ENCODE measurements around the gene KRTAP5-11. TPM values are rescaled to one million over a fixed set of nuclear protein-coding genes. Genes with fewer than 3 reads are reported as not detected.
"Not testable (repeated sequence)": the region's sequence is repeated elsewhere in the genome, so short reads cannot be mapped to it uniquely, and the experiment has no call there.

The KRTAP5-11 gene
- total RNA-seq, 2 experiments from 2014 or later, result not detected

DNA sequence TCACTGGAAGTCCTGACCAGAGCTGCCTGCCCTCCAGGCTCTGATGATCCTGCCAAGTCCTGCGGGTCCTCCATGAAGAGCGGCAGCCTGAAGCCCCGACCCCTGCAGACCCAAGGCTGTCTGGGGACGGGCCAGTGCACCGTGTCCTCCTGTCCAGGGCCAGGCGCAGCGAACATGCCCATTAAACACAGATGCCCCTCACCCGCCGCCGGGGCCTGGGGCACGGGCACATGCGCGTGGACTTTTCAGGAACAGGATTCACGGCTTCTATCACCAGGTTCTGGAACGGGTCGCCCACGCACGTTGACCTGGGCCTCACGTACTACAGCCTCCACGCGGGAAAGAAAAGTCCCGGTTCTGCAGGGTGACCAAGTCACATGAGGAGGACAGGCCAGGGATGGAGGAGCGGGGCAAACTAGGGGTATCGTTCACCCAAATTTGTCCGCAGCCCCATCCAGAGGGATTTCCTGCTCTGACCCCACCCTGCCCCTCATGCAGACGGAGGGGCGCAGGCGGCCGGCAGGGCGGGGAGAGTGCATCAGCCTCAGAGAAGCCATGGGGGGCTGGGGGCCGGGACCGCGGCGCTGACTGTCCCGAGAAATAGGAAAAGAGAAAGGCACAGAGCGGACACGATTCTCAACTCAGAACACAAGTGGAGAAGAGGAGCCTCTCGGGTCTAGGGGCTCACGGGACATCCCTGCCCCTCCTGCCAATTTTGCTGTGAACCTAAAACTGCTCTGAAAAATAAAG is 11.4 kb downstream of the KRTAP5-11 start:
- not testable (repeated sequence) for H3K27me3 Mint-ChIP-seq, H3K27ac Mint-ChIP-seq, H3K9me3 Mint-ChIP-seq, DNase-seq, H3K36me3 Mint-ChIP-seq, H3K4me3 Mint-ChIP-seq, H3K4me1 Mint-ChIP-seq

DNA sequence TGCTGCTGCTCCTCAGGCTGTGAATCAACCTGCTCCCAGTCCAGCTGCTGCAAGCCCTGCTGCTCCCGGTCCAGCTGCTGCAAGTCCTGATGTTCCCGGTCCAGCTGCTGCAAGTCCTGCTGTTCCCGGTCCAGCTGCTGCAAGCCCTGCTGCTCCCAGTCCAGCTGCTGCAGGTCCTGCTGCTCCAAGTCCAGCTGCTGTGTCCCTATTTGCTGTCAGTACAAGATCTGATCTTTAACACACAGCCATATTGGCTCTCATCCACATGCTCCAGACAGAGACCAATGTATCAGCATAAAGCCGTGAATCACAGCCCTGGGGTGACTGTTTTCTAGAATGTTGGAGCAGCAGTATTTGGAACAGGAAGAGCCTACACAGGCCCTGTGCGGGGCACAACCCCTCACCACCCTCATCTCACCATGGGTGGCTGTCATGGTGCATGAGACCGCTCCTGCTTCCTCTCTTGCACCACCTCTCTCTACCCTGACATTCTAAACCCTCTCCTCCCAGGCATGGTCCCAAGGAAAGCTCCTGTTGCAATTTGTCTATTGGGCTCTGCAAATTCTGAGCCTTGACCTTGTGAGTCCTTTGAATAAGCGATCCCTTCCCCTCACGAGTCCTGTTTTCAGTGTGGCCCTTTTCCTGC is 13.8 kb downstream of the KRTAP5-11 start:
- Mint-ChIP-seq H3K4me1 (no peaks in the 10 kb centered on the region), H3K36me3 (no peaks in the 10 kb centered on the region), H3K27me3 (peaks cover 19% of the 10 kb centered on the region), H3K4me3 (no peak overlapping the region), H3K9me3 (no peaks in the 10 kb centered on the region), H3K27ac (no peak overlapping the region)
- no peak for DNase-seq

DNA sequence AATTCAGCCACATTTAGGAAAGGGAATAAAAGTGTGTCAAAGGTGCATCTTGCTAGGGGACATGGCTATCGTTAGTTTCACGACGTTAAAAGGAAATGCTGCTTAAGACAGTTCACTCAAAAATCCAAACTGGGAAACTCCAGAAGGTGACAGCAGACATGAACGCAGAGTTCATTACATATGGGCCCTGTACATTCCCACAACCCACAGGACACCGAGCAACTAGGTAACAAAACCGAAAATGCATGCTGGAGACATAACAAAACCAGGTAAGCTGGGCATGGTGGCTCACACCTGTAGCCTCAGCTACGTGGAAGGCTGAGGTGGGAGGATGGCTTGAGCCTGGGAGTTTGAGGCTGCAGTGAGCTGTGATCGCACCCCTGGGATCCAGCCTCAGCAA is 15.0 kb downstream of the KRTAP5-11 start:
- not testable (repeated sequence) for H3K36me3 Mint-ChIP-seq, DNase-seq

DNA sequence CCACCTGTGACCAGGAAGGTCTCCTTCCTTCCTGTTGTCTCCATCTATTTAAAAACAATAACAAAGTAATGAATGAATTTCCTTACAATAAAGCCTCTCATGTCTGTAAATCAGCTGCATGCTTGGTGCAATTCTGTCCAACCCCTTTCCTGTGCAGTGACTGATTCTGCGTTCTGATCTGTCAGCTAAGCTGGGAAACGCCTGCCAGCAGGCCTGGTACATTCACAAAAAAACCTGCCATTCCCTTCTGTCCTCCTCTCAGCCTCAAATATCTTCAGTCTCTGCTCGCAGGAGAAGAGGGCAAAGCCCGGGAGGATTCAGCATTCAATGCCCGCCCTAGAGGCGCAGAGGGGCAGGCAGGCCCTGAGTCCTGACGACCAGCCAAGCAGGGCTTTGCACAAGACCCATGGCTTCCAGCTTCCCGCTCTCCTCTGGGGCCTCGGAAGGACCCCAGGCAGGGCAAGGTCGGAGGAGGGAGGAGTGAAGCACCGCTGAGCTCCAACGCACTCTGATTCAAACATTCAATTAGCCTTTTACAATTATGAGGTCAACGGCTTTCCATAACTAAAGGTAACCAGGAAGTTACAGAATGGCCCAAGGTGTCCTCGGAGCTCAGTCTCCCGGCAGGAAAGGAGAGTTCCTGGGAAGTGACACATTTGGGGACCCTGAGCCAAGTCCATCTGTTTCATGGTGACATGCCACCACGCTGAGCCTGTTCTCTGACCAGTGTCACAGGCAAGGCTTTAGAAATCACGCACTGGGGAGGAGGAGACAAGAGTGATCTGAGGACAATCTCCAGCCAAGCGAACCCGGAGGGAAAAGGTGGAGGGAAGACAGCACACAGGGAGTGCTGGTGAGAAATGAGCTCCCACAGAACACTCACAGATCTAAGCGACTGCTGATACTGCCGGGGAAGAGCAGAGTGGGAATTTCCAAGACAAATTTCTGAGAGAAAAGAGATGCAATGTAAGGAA is 15.8 kb downstream of the KRTAP5-11 start:
- DNase-seq, H3K4me3 Mint-ChIP-seq, H3K27ac Mint-ChIP-seq, H3K36me3 Mint-ChIP-seq, H3K9me3 Mint-ChIP-seq, H3K4me1 Mint-ChIP-seq: not testable (repeated sequence)
- peaks cover 28% of the 10 kb centered on the region for H3K27me3 Mint-ChIP-seq

More for the DNA sequence above, 15.0 kb downstream of the KRTAP5-11 start:
- H3K4me1 Mint-ChIP-seq, H3K9me3 Mint-ChIP-seq, H3K4me3 Mint-ChIP-seq, H3K27ac Mint-ChIP-seq: not testable (repeated sequence)
- peaks cover 28% of the 10 kb centered on the region for H3K27me3 Mint-ChIP-seq

DNA sequence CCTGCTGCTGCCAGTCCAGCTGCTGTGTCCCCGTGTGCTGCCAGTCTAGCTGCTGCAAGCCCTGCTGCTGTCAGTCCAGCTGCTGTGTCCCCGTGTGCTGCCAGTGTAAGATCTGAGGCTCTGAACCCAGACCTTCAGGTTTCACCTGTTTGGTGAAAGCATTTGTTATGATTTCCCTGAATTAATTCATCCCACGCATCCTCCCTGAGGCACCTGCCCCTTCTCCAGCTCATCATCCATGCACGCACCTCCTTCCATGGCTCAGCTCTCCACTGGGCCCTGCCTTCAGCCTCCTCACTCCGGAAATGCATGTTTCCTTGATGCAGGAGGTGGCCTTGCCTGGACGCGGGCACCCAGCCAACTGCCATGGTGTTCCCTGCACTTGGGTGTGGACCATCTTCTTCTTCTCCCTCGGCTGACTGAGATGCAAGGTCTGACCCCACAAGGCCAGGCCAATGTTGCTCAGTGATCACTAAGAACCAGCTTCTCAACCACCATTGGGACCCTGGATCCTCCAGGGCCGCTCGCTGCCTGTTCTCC is 16.5 kb downstream of the KRTAP5-11 start:
- Mint-ChIP-seq H3K27ac (no peak overlapping the region), H3K36me3 (no peaks in the 10 kb centered on the region), H3K4me3 (no peak overlapping the region)

DNA sequence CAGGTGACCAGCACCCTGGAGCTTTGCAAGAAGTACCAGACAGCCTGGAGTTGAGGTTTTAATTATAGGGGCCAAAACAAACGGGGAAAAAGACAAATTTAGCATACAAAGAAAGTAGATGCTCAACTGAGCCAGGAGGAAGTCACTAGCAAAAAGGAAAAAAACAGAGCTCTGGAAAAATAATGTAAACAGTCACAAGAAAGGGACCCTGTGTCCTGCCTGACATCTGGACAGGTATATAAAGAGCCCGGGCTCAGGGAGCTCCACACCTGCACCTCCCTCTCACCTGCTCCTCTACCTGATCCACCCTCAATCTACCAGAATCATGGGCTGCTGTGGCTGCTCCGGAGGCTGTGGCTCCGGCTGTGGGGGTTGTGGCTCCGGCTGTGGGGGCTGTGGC is 17.4 kb downstream of the KRTAP5-11 start, which contains the start of gene KRTAP5-10:
Gene KRTAP5-10 (plus strand): TSS at position 301 of the 400 bp plus-strand sequence. CDS start 25 bp downstream, at position 326.
- H3K27me3 Mint-ChIP-seq, result peaks cover 41% of the 10 kb centered on the region
- no peaks in the 10 kb centered on the region for H3K4me1 Mint-ChIP-seq

More for the DNA sequence above, 16.5 kb downstream of the KRTAP5-11 start:
- Mint-ChIP-seq H3K4me1 (no peaks in the 10 kb centered on the region), H3K27me3 (peaks cover 33% of the 10 kb centered on the region), H3K9me3 (no peaks in the 10 kb centered on the region)
- no peak for DNase-seq

DNA sequence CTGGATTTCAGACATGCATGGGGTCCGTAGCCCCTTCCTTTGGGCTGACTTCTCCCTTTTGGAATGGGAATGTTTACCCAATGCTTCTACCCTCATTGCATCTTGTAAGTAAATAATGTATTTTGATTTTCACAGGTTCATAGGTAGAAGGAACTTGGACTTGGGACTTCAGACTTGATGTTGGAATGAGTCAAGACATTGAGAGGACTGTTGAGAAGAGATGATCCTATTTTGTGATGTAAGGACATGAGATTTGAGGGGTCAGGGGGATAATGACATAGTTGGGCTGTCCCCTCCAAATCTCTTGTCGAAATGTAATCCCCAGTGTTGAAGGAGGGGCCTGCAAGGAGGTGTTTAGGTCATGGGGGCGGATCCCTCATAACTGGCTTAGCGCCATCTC is 18.2 kb downstream of the KRTAP5-11 start:
- DNase-seq, result no peak
- Mint-ChIP-seq H3K27ac (no peak overlapping the region), H3K4me1 (no peaks in the 10 kb centered on the region), H3K4me3 (no peak overlapping the region), H3K27me3 (peaks cover 44% of the 10 kb centered on the region), H3K9me3 (no peaks in the 10 kb centered on the region), H3K36me3 (no peaks in the 10 kb centered on the region)

More for the DNA sequence above, 17.4 kb downstream of the KRTAP5-11 start, which contains the start of gene KRTAP5-10:
- Mint-ChIP-seq H3K9me3 (no peaks in the 10 kb centered on the region), H3K27ac (no peak within 1 kb of the TSS), H3K4me3 (no peak within 1 kb of the TSS), H3K36me3 (no peaks in the 10 kb centered on the region)
- no peak for DNase-seq

DNA sequence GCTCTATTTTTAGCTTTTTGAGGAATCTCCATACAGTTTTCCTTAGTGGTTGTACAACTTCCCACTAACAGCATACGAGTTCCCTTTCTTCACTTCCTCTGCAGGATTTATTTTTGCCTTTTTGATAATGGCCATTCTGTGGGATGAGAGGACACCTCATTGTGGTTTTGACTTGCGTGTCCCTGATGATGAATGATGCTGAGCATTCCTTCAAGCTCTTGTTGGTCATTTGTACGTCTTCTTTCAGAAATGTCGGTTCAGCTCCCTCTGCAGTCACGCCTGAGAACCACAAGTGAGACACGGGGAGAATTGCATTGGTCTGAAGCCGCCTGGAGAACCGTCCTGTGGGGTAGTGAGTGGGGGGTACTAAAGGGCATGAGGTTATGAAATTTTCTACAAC is 19.3 kb downstream of the KRTAP5-11 start:
- Mint-ChIP-seq H3K27me3 (peaks cover 49% of the 10 kb centered on the region), H3K36me3 (no peaks in the 10 kb centered on the region), H3K27ac (no peak overlapping the region), H3K9me3 (no peaks in the 10 kb centered on the region), H3K4me3 (no peak overlapping the region), H3K4me1 (no peaks in the 10 kb centered on the region)
- DNase-seq, result no peak

DNA sequence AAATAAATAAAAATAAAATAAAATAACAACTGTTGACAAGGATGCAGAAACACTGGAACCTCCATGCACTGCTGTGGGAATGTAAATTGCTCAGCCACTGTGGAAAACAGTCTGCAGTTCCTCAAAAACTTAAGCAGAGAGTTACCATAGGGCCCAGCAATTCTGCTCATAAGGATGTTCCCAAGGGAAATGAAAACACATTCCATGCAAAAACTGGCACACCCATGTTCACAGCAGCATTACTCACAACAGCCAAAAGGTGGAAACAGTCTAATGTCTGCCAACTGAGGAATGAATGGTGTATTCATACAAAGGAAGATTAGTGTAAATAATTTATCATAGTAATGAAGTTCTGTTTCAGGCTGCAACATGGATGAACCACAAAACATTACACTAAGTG is 20.6 kb downstream of the KRTAP5-11 start:
- Mint-ChIP-seq H3K27me3 (peaks cover 54% of the 10 kb centered on the region), H3K27ac (no peak overlapping the region), H3K4me3 (no peak overlapping the region), H3K9me3 (no peaks in the 10 kb centered on the region), H3K4me1 (no peaks in the 10 kb centered on the region), H3K36me3 (no peaks in the 10 kb centered on the region)
- no peak for DNase-seq

DNA sequence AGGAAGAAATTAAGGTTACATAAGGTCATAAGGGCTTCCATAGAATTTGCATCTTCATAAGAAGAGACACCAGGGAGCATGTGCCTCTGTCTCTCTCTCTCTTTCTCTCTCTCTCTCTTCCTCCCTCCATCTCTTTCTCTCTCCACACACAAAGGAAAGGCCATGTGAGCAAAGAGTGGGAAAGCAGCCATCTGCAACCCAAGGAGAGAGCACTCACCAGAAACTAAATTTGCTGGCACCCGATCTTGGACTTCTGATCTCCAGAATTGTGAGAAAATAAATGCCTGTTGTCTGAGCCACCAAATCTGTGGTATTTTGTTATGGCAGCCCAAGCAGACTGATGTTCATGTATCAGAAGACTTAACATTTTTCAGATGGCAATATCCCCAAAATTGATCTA is 23.7 kb downstream of the KRTAP5-11 start:
- Mint-ChIP-seq H3K27ac (no peak overlapping the region), H3K9me3 (no peaks in the 10 kb centered on the region), H3K27me3 (peaks cover 36% of the 10 kb centered on the region), H3K4me1 (no peaks in the 10 kb centered on the region), H3K4me3 (no peak overlapping the region), H3K36me3 (no peaks in the 10 kb centered on the region)
- no peak for DNase-seq

DNA sequence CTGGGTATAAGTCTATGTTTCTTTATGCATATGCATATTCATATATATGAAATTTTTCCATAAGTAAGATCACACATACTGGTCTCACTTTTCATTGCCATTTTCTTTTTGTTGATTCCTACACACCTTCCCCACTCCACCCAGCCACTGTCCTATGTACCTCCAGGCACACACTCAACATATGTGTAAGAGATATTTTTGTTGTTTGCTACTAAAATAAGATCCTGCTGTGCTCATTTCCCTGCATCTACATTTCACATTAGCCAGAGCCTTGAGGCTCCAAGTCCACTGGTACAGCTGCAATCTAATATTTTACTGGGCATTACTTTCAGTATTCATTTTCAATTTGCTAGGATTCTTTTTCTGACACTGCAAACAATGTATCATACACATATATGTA is 25.4 kb downstream of the KRTAP5-11 start:
- H3K36me3 Mint-ChIP-seq, result no peaks in the 10 kb centered on the region

DNA sequence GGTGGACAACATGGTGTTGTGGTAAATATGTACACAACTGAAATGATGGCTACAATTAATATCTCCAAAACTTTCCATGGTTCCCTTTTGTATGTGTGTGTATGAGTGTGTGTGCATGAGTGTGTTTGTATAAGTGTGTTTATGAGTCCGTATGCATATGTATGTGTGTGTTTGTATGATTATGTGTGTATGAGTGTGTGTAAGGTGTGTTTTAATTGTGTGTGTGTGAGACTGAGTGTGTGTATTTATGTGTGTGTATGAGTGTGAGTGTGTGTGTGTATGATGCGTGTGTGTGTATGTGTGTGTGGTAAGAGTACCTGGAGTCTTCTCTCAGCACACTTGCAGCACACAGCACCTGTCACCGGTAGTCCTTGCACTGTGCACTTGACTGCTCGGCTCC is 26.7 kb downstream of the KRTAP5-11 start:
- H3K36me3 Mint-ChIP-seq, result no peaks in the 10 kb centered on the region
- H3K27me3 Mint-ChIP-seq, result peaks cover 19% of the 10 kb centered on the region
- no peak overlapping the region for H3K27ac Mint-ChIP-seq
- no peak overlapping the region for H3K4me3 Mint-ChIP-seq
- no peak for DNase-seq
- H3K9me3 Mint-ChIP-seq, result no peaks in the 10 kb centered on the region
- peaks cover 5% of the 10 kb centered on the region for H3K4me1 Mint-ChIP-seq

More for the DNA sequence above, 25.4 kb downstream of the KRTAP5-11 start:
- Mint-ChIP-seq H3K4me3 (no peak overlapping the region), H3K4me1 (no peaks in the 10 kb centered on the region), H3K27ac (no peak overlapping the region), H3K9me3 (no peaks in the 10 kb centered on the region), H3K27me3 (peaks cover 25% of the 10 kb centered on the region)
- DNase-seq, result no peak

DNA sequence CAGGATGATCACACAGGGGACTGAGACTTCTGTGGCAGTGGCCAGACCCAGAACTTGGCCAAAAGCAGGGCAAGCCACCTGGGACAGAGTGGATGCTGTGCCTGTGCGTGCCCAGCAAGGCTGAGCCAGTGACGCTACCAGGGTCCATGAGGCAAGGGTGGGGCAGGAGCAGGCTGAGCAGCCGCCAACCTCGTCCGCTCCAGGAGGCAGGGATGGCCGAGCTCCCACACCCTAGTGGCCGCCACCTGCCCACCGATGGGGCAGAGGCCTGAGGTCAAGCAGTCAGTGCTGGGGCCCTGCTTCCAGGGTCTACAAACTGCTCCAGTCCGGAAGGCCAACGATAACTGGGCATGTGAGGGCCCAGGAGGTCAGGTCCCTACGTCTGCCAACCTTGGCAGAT is 27.2 kb downstream of the KRTAP5-11 start:
- H3K4me3 Mint-ChIP-seq, result no peak overlapping the region
- no peak overlapping the region for H3K27ac Mint-ChIP-seq
- peaks cover 15% of the 10 kb centered on the region for H3K27me3 Mint-ChIP-seq
- H3K36me3 Mint-ChIP-seq, result no peaks in the 10 kb centered on the region
- peaks cover 5% of the 10 kb centered on the region for H3K4me1 Mint-ChIP-seq
- DNase-seq, result no peak
- no peaks in the 10 kb centered on the region for H3K9me3 Mint-ChIP-seq

DNA sequence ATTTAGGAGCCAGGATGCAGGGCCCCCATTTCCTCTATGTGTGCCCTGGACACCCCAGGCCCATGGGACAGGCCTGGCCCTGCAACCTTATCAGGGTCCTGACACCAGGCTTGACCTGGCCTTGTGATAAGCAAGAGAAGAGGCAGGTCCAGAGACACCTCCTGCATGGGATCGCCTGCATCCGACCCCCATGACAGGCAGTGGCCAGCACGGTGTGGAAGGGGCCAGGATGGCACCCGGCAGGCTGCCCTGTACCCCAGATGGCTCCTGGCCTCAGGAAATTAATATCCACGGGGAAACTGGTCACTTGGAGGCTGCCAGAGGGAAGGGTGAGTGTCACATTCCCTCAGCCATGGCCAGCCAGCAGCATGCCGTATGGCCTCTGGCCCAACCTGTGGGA is 27.7 kb downstream of the KRTAP5-11 start:
- no peak overlapping the region for H3K4me3 Mint-ChIP-seq
- H3K36me3 Mint-ChIP-seq, result no peaks in the 10 kb centered on the region
- peaks cover 17% of the 10 kb centered on the region for H3K27me3 Mint-ChIP-seq
- H3K4me1 Mint-ChIP-seq, result peaks cover 5% of the 10 kb centered on the region
- no peaks in the 10 kb centered on the region for H3K9me3 Mint-ChIP-seq
- no peak overlapping the region for H3K27ac Mint-ChIP-seq
- no peak for DNase-seq

DNA sequence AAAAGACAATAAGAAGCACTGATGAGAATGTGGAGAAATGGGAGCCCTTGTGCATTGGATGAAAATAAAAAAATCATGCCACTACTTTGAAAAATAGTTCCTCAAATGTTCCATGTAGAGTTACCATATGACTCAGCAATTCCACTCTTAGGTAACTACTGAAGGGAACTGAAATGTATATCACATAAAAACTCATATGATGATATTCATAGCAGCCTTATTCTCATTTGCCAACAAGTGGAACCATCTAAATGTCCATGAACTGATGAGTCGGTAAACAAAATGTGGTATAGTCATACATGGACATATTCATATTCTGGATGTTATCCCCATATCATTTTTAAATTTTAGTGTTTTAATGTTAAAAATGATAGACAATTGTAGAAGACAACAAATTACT is 31.0 kb downstream of the KRTAP5-11 start:
- Mint-ChIP-seq H3K27ac (no peak overlapping the region), H3K27me3 (peaks cover 13% of the 10 kb centered on the region), H3K36me3 (no peaks in the 10 kb centered on the region), H3K4me3 (no peak overlapping the region), H3K4me1 (peaks cover 5% of the 10 kb centered on the region), H3K9me3 (no peaks in the 10 kb centered on the region)
- DNase-seq, result no peak

Measured in activated naive CD8-positive, alpha-beta T cell treated with anti-CD3 and anti-CD28 coated beads for 36 hours (primary cell).